GM19328 (cell line): ENCODE results near the gene BEND3.
A peak's percentile ranks its signal among the peaks of the same experiment; 100 is the strongest.
"Not testable (repeated sequence)": the region's sequence is repeated elsewhere in the genome, so short reads cannot be mapped to it uniquely, and the experiment has no call there.

ENCODE experiments used
- ATAC-seq: cut with Tn5 transposase; IDR thresholded peaks from one replicate; pipeline ENCODE4 v1.9.1; 2021; ENCODE audit warnings: mild to moderate bottlenecking, moderate library complexity; ENCODE audit not compliant: unreplicated experiment

BEND3 gene

DNA sequence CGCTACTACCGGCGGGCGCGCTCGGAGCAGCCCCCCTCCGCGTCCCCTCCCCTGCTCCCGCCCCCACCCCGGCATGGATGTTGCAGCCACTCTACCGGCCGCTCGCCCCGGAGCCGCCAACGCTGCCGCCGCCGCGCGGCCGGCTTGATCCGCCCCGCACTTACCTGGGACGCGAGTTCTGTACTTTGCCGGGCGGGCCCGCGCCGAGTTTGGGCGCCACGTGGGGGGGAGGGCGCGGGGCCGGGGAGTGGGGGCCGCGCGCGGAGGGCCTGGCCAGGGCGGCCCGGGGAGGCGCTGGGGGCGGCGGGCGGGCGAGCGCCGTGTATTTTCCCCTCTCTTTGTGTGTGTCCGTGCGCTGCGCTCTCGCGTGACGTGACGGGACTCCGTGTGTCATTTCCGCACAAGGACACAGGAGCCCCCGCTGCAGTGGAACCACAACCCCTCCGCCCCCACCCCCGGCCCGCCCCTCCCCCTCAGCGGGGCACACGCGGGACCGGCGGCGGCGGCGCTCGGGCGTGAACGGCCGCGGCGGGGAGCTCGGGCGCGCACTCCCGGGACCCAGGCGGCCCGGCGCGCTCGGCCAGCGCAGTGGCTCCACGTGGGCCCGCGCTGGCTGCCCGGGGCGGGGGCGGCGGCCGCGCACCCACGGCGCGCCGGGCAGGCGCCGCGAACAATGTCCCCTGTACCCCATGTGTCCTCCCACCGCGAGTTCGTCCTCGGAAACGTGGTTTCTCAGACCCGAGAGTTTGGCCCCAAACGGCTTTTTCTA lies at the start of gene BEND3:
Gene BEND3, minus strand, starts transcription at position 590 of the 769 bp plus-strand sequence. CDS start 16,230 bp downstream, outside the sequence.
- peak; percentile 11 for ATAC-seq

DNA sequence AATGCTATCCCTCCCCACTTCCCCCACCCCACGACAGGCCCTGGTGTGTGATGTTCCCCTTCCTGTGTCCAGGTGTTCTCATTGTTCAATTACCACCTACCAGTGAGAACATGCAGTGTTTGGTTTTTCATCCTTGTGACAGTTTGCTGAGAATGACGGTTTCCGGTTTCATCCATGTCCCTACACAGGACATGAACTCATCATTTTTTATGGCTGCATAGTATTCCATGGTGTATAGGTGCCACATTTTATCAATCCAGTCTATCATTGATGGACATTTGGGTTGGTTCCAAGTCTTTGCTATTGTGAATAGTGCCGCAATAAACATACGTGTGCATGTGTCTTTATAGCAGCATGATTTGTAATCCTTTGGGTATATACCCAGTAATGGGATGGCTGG lies 49.0 kb upstream of the BEND3 start:
- not testable (repeated sequence) for ATAC-seq

DNA sequence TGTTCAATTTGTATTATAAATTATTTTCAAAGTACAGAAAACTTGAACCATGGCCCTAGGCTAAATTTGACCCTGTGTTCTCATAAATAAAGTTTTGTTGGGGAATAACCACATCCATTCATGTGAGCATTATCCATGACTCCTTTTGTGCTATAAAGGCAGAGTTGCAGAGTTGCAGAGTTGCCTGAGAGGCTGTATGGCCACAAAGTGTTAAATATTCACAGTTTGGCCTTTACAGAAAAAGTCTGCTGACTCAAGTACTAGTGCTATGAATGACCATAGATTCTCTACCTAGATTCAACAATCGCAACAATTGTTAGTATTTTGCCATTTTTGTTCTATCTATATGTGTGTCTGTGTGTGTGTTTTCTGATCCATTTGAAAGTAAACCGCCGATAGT lies 46.2 kb upstream of the BEND3 start:
- ATAC-seq, result no peak

DNA sequence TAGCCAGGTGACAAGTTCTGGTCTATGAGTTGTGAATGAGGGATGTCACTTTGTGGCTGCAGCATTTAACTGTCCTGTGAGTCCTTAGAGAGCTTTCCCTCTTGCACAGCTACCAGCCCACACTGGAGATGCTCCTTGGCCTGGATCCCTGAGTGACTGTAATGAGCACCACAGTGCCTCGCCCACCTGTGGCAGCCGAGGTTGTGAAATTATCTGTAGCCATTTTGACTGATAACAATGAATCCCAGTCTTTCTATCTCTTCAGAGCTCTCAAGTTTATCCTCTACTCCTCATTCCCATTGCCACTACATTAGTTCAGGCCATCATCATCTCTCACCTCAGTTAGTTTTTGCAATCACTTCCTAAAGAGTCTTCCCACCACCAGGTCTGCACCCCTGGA lies 41.3 kb upstream of the BEND3 start:
- no peak for ATAC-seq

DNA sequence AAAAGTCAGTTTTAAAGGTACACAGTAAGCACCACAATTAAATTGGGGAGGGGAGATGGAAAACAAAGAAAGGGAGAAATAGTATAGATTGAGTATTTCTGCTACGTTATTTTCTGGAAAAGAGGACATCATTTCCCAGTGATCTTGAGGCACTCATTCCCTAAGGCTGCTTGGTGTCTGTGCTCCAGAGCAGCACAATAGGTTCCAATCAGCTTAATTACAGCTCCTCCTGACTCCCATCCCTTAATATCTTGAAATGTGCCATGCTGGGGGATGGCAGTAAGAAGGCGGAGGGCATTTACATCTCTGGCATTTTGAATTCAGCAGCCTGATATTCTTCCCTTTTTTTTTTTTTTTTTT lies 39.5 kb upstream of the BEND3 start:
- no peak for ATAC-seq

DNA sequence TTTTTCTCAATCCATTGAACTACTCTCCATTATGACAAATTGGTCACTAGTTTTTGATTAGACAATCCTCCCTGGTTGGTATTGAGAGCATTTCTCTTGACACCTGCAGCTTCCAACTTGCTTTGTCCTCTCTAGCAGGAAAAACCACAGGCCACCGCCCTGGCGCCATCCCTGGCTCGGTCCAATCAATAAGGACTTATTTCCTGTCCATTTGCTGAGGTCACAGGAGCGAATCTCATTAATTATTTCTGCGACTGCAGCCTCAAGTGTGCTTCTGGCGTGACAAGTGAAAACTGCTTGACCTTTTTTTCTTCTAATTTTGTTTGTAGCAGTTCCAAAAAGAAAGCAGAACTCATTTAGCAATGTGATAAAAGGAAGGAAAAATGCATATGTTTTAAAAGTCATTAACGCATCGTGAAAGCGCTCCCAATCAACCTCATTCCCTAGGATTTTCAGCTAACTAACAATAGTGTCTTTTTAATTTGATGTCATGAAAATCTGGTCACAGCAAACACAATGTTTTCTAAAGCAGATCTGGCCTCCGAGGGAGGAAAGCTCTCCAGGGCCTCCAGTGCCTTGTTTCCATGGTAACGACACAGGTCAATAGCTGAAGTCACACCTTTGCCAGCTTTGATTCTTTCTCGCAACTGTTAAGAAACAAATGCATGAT lies 39.0 kb upstream of the BEND3 start:
- ATAC-seq, result no peak

DNA sequence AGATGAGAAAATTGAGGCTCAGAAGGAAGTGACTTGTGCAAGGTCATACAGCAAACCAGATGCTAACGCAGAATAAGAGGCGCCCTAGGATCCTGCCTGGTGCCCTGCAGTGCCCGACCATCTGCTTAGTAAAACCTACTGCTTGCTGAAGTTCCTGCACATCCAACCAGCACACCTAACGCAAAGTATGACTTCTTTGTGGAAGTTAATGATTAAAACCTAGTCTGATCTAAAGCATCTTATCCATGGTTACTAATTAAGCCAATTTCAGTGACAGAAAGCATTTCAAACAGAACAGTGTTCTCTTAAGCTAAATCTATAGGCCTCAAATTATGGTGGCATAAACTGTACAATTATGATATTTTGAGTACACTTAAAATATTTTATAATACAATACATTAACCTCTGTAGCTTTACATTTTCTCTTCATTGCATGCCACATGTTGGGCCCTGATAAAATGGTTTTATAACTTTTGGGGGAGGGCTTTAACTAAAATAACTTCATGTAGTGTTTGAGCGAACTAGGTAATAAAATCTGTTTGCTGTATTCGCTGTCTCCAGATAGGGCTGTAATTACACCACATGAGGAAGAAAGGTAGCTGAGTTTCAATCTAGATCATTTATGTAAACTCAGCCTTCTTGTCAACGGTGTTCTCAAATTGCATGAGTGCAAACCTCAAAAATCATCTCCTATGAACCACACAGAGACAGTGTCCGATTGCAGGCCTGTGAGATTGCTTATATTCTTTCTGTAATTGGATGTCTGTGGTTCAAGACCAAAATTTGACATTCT lies 37.5 kb upstream of the BEND3 start:
- ATAC-seq, result no peak

DNA sequence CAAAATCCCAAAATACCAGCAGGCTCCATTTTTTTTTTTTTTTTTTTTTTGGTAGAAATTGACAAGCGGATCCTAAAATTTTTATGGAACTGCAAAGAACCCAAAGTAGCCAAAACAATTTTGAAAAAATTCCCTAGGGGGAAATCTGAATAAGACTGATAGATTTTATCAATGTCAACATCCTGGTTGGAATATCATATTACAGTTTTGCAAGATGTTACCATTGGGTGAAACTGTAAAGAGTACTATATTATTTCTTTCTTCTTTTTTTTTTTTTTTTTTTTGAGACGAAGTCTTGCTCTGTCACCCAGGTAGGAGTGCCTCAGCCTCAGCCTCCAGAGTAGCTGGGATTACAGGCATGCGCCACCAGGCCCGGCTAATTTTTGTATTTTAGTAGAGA lies 29.4 kb upstream of the BEND3 start:
- ATAC-seq, result no peak

DNA sequence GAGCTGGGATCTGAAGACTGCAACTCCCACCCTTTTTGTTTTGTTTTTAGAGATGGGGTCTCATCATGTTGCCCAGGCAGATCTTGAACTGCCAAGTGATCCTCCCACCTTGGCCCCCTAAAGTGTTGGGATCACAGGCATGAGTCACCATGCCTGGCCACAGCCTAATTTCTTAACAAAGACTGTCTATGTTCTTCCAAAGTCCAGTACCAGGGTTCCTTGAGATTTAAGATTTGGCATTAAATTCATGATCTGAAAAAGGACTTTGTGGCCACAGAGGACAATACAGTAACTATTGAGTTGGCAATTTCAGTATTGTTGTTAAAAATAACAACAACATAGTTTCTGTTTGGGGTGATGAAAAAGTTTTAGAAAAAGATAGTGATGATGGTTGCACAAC lies 28.7 kb upstream of the BEND3 start:
- no peak for ATAC-seq

DNA sequence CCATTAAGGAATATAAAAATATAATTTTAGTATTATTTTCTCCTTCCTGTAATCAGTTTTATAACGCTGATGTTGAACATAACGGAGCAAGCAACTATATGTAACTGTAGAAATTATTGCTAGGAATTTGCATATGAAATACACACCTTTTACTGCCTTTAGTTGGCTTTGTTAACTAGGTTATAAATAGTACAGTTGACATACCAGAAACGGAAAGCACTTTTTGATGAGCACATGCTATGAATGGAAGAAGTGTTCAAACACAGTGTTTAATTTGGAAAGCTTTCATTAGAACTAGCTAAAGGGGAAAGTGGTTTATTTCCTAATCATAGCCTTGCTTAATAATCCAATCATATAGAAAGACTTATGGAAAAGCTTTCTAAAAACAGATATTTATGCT lies 25.3 kb upstream of the BEND3 start:
- no peak for ATAC-seq

DNA sequence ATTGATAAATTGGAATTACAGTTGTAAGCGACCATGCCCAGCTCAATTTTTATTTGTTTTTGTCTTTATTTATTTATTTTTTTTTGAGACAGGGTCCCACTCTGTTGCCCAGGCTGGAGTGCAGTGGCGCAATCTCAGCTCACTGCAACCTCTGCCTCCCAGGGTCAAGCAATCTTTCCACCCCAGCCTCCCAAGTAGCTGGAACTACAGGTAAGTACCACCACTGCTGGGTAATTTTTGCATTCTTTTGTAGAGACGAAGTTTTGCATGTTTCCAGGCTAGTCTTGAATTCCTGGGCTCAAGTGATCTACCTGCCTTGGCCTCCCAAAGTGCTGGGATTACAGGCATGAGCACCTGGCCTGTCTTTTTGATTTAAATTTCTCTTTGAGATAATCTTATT lies 21.0 kb upstream of the BEND3 start:
- not testable (repeated sequence) for ATAC-seq

DNA sequence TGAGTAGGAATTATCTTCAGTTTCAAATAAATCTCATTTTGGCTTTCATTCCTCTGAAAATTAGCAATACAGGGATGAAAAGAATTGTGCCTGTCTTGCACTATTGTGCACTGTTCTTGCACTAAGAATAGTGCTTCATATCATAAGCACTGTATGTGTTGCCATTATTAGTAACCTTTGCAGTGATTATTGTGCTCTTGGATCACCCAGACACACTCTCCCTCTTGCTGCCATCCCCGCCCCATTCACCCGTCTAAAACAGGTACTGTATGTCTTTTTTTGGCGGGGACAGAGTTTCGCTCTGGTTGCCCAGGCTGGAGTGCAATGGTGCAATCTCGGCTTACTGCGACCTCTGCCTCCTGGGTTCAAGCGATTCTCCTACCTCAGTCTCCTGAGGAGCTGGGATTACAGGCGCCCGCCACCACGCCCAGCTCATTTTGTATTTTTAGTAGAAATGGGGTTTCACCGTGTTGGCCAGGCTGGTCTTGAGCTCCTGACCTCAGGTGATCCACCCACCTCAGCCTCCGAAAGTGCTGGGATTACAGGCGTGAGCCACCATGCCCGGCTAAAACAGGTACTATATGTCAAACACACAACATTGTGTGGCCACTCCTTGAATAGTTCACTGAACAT lies 19.8 kb upstream of the BEND3 start:
- ATAC-seq, result not testable (repeated sequence)

DNA sequence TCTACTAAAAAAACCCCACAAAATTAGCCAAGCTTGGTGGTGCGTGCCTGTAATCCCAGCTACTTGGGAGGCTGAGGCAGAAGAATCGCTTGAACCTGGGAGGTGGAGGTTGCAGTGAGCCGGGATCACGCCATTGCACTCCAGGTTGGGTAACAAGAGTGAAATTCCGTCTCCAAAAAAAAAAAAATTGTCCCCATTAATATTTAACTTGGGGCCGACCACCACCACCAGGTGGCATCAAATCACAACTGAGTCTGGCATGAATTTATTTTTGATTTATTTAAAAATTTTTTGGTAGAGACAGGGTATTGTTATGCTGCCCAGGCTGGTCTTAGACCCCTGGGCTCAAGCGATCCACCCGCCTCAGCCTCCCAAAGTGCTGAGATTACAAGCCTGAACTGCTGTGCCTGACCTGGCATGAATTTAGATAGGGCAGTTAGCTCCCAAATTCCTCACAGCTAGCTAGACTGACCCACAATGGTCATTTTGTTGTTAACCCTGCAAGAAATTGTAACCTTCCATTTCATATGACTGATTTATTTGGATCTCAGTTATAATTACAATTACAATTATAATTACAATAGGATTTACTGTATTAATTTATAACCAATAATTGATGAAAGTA lies 17.1 kb upstream of the BEND3 start:
- no peak for ATAC-seq

DNA sequence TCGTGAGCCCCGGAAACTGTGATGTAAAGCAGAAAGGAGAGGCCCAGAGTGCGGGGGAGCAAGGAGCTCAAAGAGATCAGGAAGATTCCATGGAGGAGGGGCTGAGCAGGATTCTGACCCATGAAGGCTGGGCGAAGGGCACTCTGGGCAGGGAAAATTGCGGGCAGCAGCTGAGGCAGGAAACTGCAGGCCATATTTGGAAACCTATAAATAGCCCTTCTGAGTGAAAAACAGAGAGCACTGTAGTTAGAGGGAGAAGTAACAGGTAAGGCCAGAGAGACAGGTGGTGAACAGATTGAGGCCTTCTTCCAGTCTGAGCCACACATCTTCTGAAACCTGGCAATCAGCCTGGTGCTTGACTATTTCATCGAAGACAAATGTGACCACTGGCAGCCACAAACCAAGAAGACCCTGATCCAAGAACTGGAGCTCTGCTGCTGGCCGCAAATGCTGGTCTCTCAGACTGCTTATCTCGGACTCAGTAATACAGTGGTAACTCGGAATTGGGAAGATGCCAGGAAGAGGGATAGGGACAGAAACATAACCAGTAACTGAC lies 14.1 kb upstream of the BEND3 start:
- no peak for ATAC-seq

DNA sequence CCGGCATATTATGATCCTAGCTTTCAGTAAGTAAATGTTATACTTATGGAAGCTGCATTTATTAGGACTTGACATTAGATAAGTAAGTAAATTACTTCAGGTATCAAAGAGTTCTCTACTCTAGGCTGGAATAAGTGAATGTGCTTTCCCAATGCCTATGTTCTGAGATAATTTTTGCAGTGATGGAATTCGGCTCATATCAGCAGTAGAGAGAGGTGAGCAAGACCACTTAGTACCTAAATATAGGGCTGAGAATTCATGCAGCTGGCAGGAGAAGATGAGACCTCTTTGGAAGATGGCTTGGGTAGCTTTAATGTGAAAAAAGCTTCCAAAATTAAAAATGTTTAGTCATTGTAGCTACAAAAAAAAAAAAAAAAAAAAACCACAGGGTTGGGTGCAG lies 13.3 kb upstream of the BEND3 start:
- no peak for ATAC-seq

DNA sequence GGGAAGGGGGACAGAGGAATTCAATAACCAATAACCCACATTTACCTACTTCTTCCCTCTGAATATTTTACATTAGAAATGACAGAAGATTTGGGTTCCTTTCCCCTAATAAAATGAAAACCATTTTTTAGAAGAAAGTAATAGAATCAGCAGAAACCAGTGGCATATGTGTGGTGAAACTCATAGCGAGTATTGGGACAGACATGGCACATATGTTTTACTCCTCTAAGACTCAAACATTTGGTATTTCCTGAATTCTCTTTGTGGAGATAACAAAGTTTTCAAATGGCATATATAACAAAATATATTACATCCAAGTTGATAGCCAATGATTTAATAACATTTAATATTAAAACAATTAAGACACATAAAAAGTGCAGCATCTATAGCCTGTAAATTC lies 12.9 kb upstream of the BEND3 start:
- no peak for ATAC-seq

DNA sequence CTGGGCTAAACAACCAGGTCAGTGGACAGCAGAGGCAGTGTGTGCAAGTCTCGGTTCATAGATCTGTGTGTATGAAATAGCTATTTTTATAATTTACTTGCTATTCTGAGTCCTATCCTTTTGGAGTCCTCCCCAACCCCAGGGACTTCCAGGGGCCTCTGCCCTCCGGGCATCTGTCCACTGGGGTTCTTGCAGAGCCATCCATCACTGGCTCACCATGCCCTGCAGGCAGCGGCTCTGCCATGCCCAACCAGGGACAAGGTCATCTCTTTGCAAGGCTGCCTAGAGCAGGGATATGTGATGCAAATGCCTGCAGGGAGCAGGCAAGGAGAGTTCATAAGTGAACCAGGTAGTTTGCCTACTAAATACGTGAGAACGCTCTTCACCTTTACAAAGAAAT lies 10.5 kb upstream of the BEND3 start:
- ATAC-seq, result no peak

DNA sequence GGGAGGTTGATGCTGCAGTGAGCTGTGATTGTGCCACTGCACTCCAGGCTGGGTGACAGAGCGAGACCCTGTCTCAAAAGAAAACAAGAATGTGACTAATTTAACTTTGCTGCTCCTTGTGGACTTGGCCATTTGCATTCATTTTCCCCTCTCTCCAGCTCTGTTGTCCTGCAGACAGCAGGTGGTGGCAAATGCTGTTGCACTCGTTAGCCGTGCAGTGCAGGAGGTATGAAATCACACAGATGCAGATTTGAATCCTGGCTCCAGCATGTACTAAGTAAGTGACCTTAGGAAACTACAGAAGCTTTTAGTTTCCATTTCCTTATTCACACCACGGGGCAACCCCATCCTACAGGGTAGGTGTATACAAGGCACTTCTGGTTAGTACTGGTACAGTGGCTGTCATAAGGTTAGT lies 9.6 kb upstream of the BEND3 start:
- no peak for ATAC-seq

DNA sequence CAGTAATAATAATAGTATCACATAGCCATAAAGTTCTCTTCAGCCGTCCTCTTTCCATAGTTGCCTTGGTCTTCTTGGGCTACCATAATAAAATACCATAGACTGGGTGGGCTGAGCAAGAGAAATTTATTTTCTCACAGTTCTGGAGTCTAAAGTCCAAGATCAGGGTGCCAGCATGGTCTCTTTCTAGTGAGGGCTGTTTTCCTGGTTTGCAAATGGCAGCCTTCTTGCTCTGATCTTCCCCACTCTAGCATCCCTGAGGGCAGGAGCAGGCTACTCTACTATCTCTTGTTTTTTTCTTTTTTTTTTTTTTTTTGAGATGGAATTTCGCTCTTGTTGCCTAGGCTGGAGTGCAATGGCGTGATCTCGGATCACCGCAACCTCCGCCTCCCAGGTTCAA lies 8.2 kb upstream of the BEND3 start:
- ATAC-seq, result no peak

DNA sequence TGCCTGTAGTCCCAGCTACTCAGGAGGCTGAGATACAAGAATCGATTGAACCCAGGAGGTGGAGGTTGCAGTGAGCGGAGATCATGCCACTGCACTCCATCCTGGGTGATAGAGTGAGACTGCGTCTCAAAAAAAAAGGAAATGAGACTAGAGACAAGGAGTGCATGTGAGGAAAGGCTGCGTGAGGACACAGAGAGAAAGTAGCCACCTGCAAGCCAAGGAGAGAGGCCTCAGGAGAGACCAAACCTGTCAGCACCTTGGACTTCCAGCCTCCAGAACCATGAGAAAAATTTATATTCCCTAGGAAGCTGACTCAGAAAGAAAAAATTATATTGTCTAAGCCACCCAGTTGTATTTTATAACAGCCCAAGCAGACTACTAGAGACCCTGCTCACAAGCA lies 7.4 kb upstream of the BEND3 start:
- no peak for ATAC-seq
